H9 (cell line): Measurements from ENCODE around the gene BIN1. TPM values are rescaled to one million over a fixed set of nuclear protein-coding genes. Genes with fewer than 3 reads are reported as not detected.

Source experiments
- DNase-seq: peaks from one replicate; pipeline ENCODE4 v3.0.0-alpha.2; 2017
- H2AFZ ChIP-seq: one replicate; pipeline ENCODE4 v1.6.1; 2013; ENCODE audit warnings: mild to moderate bottlenecking, low read length, control low read depth, moderate library complexity
- H2AK5ac ChIP-seq: 2 replicates; pipeline ENCODE4 v1.6.1; 2013; ENCODE audit warnings: low read length, control low read depth, mixed read lengths; ENCODE audit not compliant: insufficient read length
- H2BK120ac ChIP-seq: one replicate; pipeline ENCODE4 v1.6.1; 2013; ENCODE audit warnings: low read depth, mild to moderate bottlenecking, low read length, control low read depth, inconsistent platforms; ENCODE audit not compliant: poor library complexity, severe bottlenecking
- H2BK12ac ChIP-seq: 2 replicates; pipeline ENCODE4 v1.6.1; 2013; ENCODE audit warnings: low read length, control low read depth, mixed read lengths, low read depth; ENCODE audit not compliant: insufficient read length
- H2BK15ac ChIP-seq: 2 replicates; pipeline ENCODE4 v1.6.1; 2013; ENCODE audit warnings: low read depth, low read length, control low read depth
- H2BK20ac ChIP-seq: one replicate; pipeline ENCODE4 v1.6.1; 2013; ENCODE audit warnings: low read depth, mild to moderate bottlenecking, low read length, control low read depth, inconsistent platforms; ENCODE audit not compliant: poor library complexity, severe bottlenecking
- H2BK5ac ChIP-seq: 2 replicates; pipeline ENCODE4 v1.6.1; 2013; ENCODE audit warnings: low read length, control low read depth, mixed read lengths; ENCODE audit not compliant: insufficient read length
- H3K14ac ChIP-seq: 2 replicates; pipeline ENCODE4 v1.6.1; 2013; ENCODE audit warnings: low read length, control low read depth; ENCODE audit not compliant: insufficient read depth
- H3K18ac ChIP-seq: 2 replicates; pipeline ENCODE4 v1.6.1; 2013; ENCODE audit warnings: low read depth, mild to moderate bottlenecking, mixed read lengths, low read length, control low read depth; ENCODE audit not compliant: insufficient read length
- H3K23ac ChIP-seq: 2 replicates; pipeline ENCODE4 v1.6.1; 2013; ENCODE audit warnings: low read length, control low read depth, mixed read lengths, low read depth; ENCODE audit not compliant: insufficient read length
- H3K23me2 ChIP-seq: 2 replicates; pipeline ENCODE4 v1.6.1; 2013; ENCODE audit warnings: low read depth, mild to moderate bottlenecking, mixed read lengths, low read length, control low read depth; ENCODE audit not compliant: insufficient read length, poor library complexity, severe bottlenecking
- H3K27ac ChIP-seq: 2 replicates; pipeline ENCODE4 v1.5.1; 2013; ENCODE audit warnings: low read length, control low read depth, mixed read lengths, low read depth; ENCODE audit not compliant: insufficient read length
- H3K27me3 ChIP-seq: 2 replicates; pipeline ENCODE4 v1.6.1; 2013; ENCODE audit warnings: low read length, control low read depth, inconsistent platforms; ENCODE audit not compliant: insufficient read depth
- H3K4ac ChIP-seq: 2 replicates; pipeline ENCODE4 v1.6.1; 2013; ENCODE audit warnings: low read depth, mild to moderate bottlenecking, control low read depth, inconsistent platforms, low read length, moderate library complexity
- H3K4me1 ChIP-seq: 2 replicates; pipeline ENCODE4 v1.6.1; 2013; ENCODE audit warnings: low read length, control low read depth, inconsistent platforms; ENCODE audit not compliant: insufficient read depth
- H3K4me2 ChIP-seq: 2 replicates; pipeline ENCODE4 v1.6.1; 2013; ENCODE audit warnings: low read length, control low read depth, mixed read lengths; ENCODE audit not compliant: insufficient read length, insufficient read depth
- H3K56ac ChIP-seq: 2 replicates; pipeline ENCODE4 v1.6.1; 2013; ENCODE audit warnings: low read depth, mild to moderate bottlenecking, mixed read lengths, low read length, control low read depth; ENCODE audit not compliant: insufficient read length
- H3K79me1 ChIP-seq: 2 replicates; pipeline ENCODE4 v1.6.1; 2013; ENCODE audit warnings: low read depth, mild to moderate bottlenecking, moderate library complexity, low read length, control low read depth, inconsistent platforms; ENCODE audit not compliant: insufficient read depth, poor library complexity, severe bottlenecking
- H3K79me2 ChIP-seq: 2 replicates; pipeline ENCODE4 v1.6.1; 2013; ENCODE audit warnings: low read length, control low read depth, inconsistent platforms; ENCODE audit not compliant: insufficient read depth
- H3K9ac ChIP-seq: 2 replicates; pipeline ENCODE4 v1.6.1; 2013; ENCODE audit warnings: low read length, control low read depth, mixed read lengths; ENCODE audit not compliant: insufficient read length; ENCODE audit errors: extremely low read depth
- H3K9me3 ChIP-seq: one replicate; pipeline ENCODE4 v1.6.1; 2013; ENCODE audit warnings: low read depth, low read length, inconsistent platforms; ENCODE audit not compliant: control insufficient read depth
- H3T11ph ChIP-seq: one replicate; pipeline ENCODE4 v1.6.1; 2013; ENCODE audit warnings: mild to moderate bottlenecking, low read length, control low read depth, inconsistent platforms
- H4K20me1 ChIP-seq: one replicate; pipeline ENCODE4 v1.6.1; 2013; ENCODE audit not compliant: control insufficient read depth, insufficient read length, insufficient read depth
- H4K5ac ChIP-seq: 2 replicates; pipeline ENCODE4 v1.6.1; 2013; ENCODE audit warnings: low read depth, mild to moderate bottlenecking, mixed read lengths, low read length, control low read depth; ENCODE audit not compliant: insufficient read length
- H4K8ac ChIP-seq: replicated peaks from 2 replicates; pipeline ENCODE4 v1.6.1; 2013; ENCODE audit warnings: low read length, control low read depth, mixed read lengths, low read depth; ENCODE audit not compliant: insufficient read length
- H4K91ac ChIP-seq: 2 replicates; pipeline ENCODE4 v1.6.1; 2013; ENCODE audit warnings: low read depth, mild to moderate bottlenecking, moderate library complexity, mixed read lengths, low read length, control low read depth; ENCODE audit not compliant: insufficient read length
- H3K27ac Mint-ChIP-seq, 3 experiments: 2 replicates in 2 of 3; 3 replicates in 1 of 3; pipeline ENCODE4 v1.8.0; 2020 to 2021; ENCODE audit warnings: mixed read lengths in 3 of 3, mild to moderate bottlenecking in 1 of 3, moderate library complexity in 1 of 3
- H3K27me3 Mint-ChIP-seq: 2 replicates; pipeline ENCODE4 v1.8.0; 2021; ENCODE audit warnings: low read depth, mild to moderate bottlenecking, moderate library complexity, mixed read lengths
- H3K36me3 Mint-ChIP-seq, 3 experiments: 2 replicates in 2 of 3; 3 replicates in 1 of 3; pipeline ENCODE4 v1.8.0; 2020 to 2021; ENCODE audit warnings: low read depth in 3 of 3, mixed read lengths in 3 of 3; ENCODE audit not compliant: insufficient read depth in 1 of 3
- H3K4me1 Mint-ChIP-seq, 2 experiments: 2 replicates each; pipeline ENCODE4 v1.8.0; 2020; ENCODE audit warnings: mixed read lengths in 2 of 2
- H3K4me3 Mint-ChIP-seq, 2 experiments: 2 replicates in 1 of 2; 3 replicates in 1 of 2; pipeline ENCODE4 v1.8.0; 2020 to 2021; ENCODE audit warnings: mild to moderate bottlenecking in 2 of 2, mixed read lengths in 2 of 2, moderate library complexity in 1 of 2
- H3K9me3 Mint-ChIP-seq, 2 experiments: 2 replicates in 1 of 2; 3 replicates in 1 of 2; pipeline ENCODE4 v1.8.0; 2020; ENCODE audit warnings: mild to moderate bottlenecking in 2 of 2, mixed read lengths in 2 of 2, moderate library complexity in 1 of 2
- CTCF ChIP-seq: fragments of 200-600 bp; sonication (generic); conservative IDR thresholded peaks from 3 replicates; pipeline ENCODE4 v1.8.0; 2021; ENCODE audit warnings: antibody characterized with exemption, mild to moderate bottlenecking
- WGBS: extraction: QIAGEN DNeasy Blood & Tissue Kit; methylation state at CpG from one replicate; pipeline ENCODE4 v1.1.7; 2013; ENCODE audit warnings: missing lambda C conversion rate, low lambda C conversion rate, mixed read lengths; ENCODE audit not compliant: insufficient read length; ENCODE audit errors: extremely low coverage; 5-methylcytosine and 5-hydroxymethylcytosine counted together
- total RNA-seq: library from RNA; stranded (reverse); gene quantifications from 2 replicates; pipeline ENCODE4 v1.2.1, GENCODE V29; 2021

Gene BIN1
- total RNA-seq, 1 experiment from 2014 or later: 32.0 TPM

DNA sequence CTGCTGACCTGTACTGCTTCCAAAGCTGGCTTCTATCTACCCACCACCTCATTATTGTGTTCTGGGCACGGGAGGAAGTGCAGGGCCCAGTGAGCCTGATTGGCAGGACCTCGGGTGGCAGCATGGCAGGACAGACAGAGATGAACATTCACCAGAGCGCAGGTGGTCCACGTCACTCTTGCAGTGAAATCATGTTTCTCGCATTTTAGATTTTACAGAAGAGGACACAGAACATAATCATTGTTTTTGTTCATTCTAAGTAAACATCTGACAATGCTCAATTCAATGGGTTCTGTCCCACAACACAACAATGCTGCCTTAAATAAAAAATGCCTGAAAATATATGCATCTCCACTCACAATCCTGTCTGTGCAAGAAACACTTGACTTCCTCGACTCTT is 11.5 kb upstream of the BIN1 start:
- Histone ChIP-seq H3K56ac (no peak overlapping the region), H2BK5ac (no peak overlapping the region), H4K5ac (no peak overlapping the region), H3K9ac (no peak overlapping the region), H2BK20ac (no peak overlapping the region), H3T11ph (no peak overlapping the region), H4K20me1 (no peaks in the 10 kb centered on the region), H3K4ac (no peak overlapping the region), H3K23ac (no peak overlapping the region), H3K4me1 (no peaks in the 10 kb centered on the region), H2BK120ac (no peak overlapping the region), H3K27ac (no peak overlapping the region), H2AFZ (no peak overlapping the region), H3K79me1 (no peaks in the 10 kb centered on the region), H3K79me2 (no peaks in the 10 kb centered on the region), H3K18ac (no peak overlapping the region), H2AK5ac (no peak overlapping the region), H3K9me3 (peaks cover 5% of the 10 kb centered on the region), H4K8ac (no peak overlapping the region), H2BK15ac (no peak overlapping the region), H3K23me2 (no peaks in the 10 kb centered on the region), H2BK12ac (no peak overlapping the region), H4K91ac (no peak overlapping the region), H3K14ac (no peak overlapping the region), H3K27me3 (no peaks in the 10 kb centered on the region), H3K4me2 (no peak overlapping the region)
- H3K27me3 Mint-ChIP-seq: peaks cover 20% of the 10 kb centered on the region
- peaks cover 13 to 19% (median 15%) of the 10 kb centered on the region in 3 experiments for H3K36me3 Mint-ChIP-seq
- H3K4me3 Mint-ChIP-seq: no peak overlapping the region
- TF ChIP-seq CTCF: no peak
- H3K4me1 Mint-ChIP-seq: no peaks in the 10 kb centered on the region
- H3K27ac Mint-ChIP-seq: no peak overlapping the region
- H3K9me3 Mint-ChIP-seq: peaks cover 23 to 27% of the 10 kb centered on the region in 2 experiments
- no peak for DNase-seq
- no CpG with 5 or more reads among the region's 6 CpGs for WGBS
